Thoracic aorta (tissue), 2 donors: ENCODE data around the gene BRD3OS. TPM values are rescaled to one million over a fixed set of nuclear protein-coding genes. Genes with fewer than 3 reads are reported as not detected.

ENCODE experiments used
- ATAC-seq: fragments of 150-250 bp; one replicate; pipeline ENCODE4 v1.8.0; 2017; ENCODE audit warnings: low read depth; ENCODE audit not compliant: insufficient number of reproducible peaks, low FRiP score
- DNase-seq: peaks from one replicate; pipeline ENCODE4 v3.0.0-alpha.2; 2020; ENCODE audit warnings: low spot score
- H3K27ac ChIP-seq, 2 donors: fragments of 200-600 bp; sonication (generic); 1 replicate in 1 of 2; 2 replicates in 1 of 2; pipeline ENCODE4 v1.5.1; 2016; ENCODE audit warnings: mild to moderate bottlenecking in 2 of 2, moderate library complexity in 2 of 2
- H3K27me3 ChIP-seq: fragments of 200-600 bp; sonication (generic); replicated peaks from 2 replicates; pipeline ENCODE4 v1.6.0; 2016; ENCODE audit warnings: mild to moderate bottlenecking; ENCODE audit not compliant: insufficient read depth
- H3K36me3 ChIP-seq: fragments of 200-600 bp; sonication (generic); one replicate; pipeline ENCODE4 v1.5.1; 2016
- H3K4me1 ChIP-seq, 2 donors: fragments of 200-600 bp; sonication (generic); 1 replicate in 1 of 2; 2 replicates in 1 of 2; pipeline versions ENCODE4 v1.5.1 to v1.6.0; 2016; ENCODE audit warnings: low read depth in 2 of 2, mild to moderate bottlenecking in 1 of 2; ENCODE audit not compliant: control insufficient read depth in 1 of 2
- H3K4me3 ChIP-seq: fragments of 200-600 bp; sonication (generic); 2 replicates; pipeline ENCODE4 v1.5.1; 2016; ENCODE audit warnings: mild to moderate bottlenecking
- H3K9me3 ChIP-seq: fragments of 200-600 bp; sonication (generic); 2 replicates; pipeline ENCODE4 v1.5.1; 2016
- CTCF ChIP-seq: fragments of 200-600 bp; sonication (generic); IDR thresholded peaks from one replicate; pipeline ENCODE4 v1.5.1; 2019; ENCODE audit warnings: antibody characterized with exemption
- total RNA-seq, 2 donors: library from RNA; depleted of rRNA; stranded (reverse); fragments of >200 nt; gene quantifications; one replicate each; pipeline versions ENCODE4 v1.1.0 to v1.2.3, GENCODE V29; 2016

BRD3OS gene
- total RNA-seq, 2 donors from 2014 or later: 8.8 to 14.6 TPM

DNA sequence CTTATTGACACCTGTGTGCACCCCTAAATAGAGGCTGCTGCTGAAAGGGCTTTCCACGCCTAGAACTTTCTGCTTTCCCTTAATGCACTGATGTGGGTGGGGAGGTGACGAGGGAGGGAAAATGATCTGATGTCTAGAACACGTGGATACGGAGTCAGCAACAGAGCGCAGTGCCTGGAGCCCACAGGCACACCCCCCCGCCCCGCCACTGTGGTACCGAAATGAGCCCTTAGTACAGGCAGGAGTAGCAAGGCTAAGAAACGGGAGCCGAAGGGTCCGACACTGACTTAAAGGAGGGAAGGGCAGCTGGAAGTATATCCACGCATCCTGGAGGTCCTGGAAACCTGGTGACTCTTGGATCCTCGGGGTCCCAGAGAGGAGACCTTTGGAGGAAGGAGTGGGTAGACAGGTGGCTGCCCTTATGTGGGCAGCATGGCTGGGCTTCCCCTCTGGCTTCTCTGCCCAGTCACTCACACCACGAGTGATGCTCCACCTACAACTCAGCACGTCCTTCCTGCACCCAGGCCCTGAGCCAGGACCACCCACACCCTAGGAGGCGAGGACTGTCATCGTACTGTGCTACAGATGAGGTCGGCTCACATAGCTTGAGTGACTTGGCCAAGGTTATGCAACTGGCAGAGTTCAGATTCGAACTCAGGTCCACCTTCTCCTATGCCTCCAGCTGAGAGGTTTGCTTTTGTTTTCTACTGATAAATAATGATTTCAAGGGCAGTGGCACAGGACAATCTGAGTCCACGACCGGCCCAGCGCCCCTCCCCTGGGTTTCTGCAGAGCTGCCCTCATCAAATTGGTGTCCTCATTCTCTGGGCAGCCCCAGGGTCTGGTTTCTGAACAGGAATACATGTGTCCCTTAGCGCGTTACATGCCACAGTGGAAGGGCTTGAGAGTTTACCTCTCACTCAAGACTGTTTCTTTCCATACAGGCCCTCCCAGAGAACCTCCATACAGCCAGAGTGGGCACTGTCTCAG lies 28.5 kb upstream of the BRD3OS start:
- peaks cover 4 to 18% of the 10 kb centered on the region in 2 donors for H3K4me1 ChIP-seq
- no peaks in the 10 kb centered on the region for H3K36me3 ChIP-seq
- DNase-seq (no peak), ATAC-seq (no peak)
- H3K27ac ChIP-seq: no peak overlapping the region
- H3K4me3 ChIP-seq: no peak overlapping the region
- no peaks in the 10 kb centered on the region for H3K27me3 ChIP-seq
- TF ChIP-seq CTCF: no peak
- H3K9me3 ChIP-seq: no peaks in the 10 kb centered on the region

- H3K4me3 ChIP-seq: no peak overlapping the region
- no peaks in the 10 kb centered on the region for H3K27me3 ChIP-seq
- no peaks in the 10 kb centered on the region for H3K36me3 ChIP-seq
- no peaks in the 10 kb centered on the region for H3K9me3 ChIP-seq
- peaks cover 4 to 18% of the 10 kb centered on the region in 2 donors for H3K4me1 ChIP-seq
- ATAC-seq: no peak
- TF ChIP-seq CTCF: no peak
- DNase-seq: no peak
- H3K27ac ChIP-seq: no peak overlapping the region
These were observed 27.7 kb upstream of the BRD3OS start for GRCh38 chr9:133997584-133997983.

DNA sequence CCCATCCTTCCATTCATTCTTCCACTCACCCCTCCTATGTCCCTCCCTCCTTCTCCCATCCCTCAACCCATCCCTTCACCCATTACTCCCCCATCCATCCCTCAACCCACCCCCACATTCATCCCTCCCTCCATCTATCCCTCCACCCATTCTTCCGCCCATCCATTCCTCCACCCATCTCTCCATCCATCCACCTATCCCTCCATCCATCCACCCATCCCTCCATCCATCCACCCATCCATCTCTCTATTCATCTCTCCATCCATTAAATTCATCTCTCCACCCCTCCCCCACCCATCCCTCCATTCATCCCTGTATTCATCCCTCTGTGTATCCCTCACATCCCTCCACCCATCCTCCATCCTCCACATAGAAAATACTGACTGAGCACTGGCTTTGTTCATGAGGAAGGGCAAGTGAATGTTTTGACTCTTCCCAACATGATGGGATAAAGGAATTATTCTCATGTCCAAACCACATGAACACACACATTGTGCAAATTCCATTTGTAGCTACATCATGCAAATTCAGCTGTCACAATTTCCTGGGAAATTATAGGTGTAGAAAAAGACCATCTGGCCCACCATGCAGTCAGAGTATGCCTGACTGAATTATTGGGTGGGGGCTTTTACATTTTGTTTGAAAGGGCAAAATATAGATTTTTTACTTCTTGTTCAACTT lies 26.2 kb upstream of the BRD3OS start:
- Histone ChIP-seq H3K27me3 (no peaks in the 10 kb centered on the region), H3K27ac (no peak overlapping the region), H3K4me1 (peaks cover 0 to 8% of the 10 kb centered on the region in 2 donors), H3K36me3 (no peaks in the 10 kb centered on the region), H3K9me3 (no peaks in the 10 kb centered on the region), H3K4me3 (no peak overlapping the region)
- ATAC-seq (no peak), DNase-seq (no peak)
- no peak for TF ChIP-seq CTCF

DNA sequence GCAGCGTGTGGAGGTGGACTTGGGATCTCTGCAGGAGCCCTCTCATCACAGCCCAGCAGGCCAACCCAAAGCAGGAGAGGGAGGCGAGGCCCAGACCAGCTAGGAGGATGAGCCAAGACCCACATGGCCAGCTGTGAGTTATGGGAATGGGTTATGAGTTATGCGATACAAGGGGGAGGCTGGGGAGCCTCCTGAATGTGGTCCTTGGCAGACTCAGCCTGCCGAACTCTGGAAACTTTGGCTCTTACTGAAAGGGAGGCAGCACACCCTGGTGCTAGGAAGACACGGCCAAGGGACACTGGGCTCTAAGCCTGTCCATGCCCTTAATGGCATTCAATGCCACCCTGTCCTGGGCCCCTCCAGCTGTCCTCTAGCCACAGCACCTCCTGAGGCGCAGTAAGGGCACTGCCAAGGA lies 25.4 kb upstream of the BRD3OS start:
- no peaks in the 10 kb centered on the region for H3K9me3 ChIP-seq
- no peaks in the 10 kb centered on the region for H3K27me3 ChIP-seq
- H3K4me3 ChIP-seq: no peak overlapping the region
- no peaks in the 10 kb centered on the region for H3K36me3 ChIP-seq
- peaks cover 0 to 7% of the 10 kb centered on the region in 2 donors for H3K4me1 ChIP-seq
- no peak for TF ChIP-seq CTCF
- ATAC-seq: no peak
- no peak overlapping the region for H3K27ac ChIP-seq
- DNase-seq: no peak

- Histone ChIP-seq H3K27ac (no peak overlapping the region), H3K27me3 (no peaks in the 10 kb centered on the region), H3K4me3 (no peak overlapping the region), H3K9me3 (no peaks in the 10 kb centered on the region), H3K36me3 (no peaks in the 10 kb centered on the region), H3K4me1 (peaks cover 0 to 7% of the 10 kb centered on the region in 2 donors)
- DNase-seq: no peak
- no peak for TF ChIP-seq CTCF
- ATAC-seq: no peak
These were observed 22.5 kb upstream of the BRD3OS start for GRCh38 chr9:134002796-134003195.
